ENCODE measurements around the gene PRR14L.

The PRR14L gene

GRCh38 chr22:31757265-31757664 is 7.3 kb upstream of the PRR14L start:
- Histone ChIP-seq H3K9ac (peak overlapping the region in 3 of 11 experiments; percentile 21 to 36 (median 27); a peak in 4 of 22 replicates), H3K27me3 (no peaks in the 10 kb centered on the region), H3K36me3 (peaks cover 49 to 72% (median 57%) of the 10 kb centered on the region in 11 experiments), H3K9me3 (replicated peaks in 1 of 11) (no peaks in the 10 kb centered on the region), H3K4me2 (no peak overlapping the region), H3K4me3 (no peak overlapping the region), H4K20me1 (peaks cover 0 to 13% (median 0%) of the 10 kb centered on the region in 11 experiments; a peak in 5 of 22 replicates), H3K4me1 (peaks cover 25 to 41% (median 26%) of the 10 kb centered on the region in 10 experiments), H3K27ac (no peak overlapping the region)
- no peak for TF ChIP-seq Cebpa-rat (IDR thresholded peaks at IDR 0.05)

GRCh38 chr22:31754813-31755212 is 4.9 kb upstream of the PRR14L start:
- H3K9me3 ChIP-seq (replicated peaks in 1 of 11), result no peaks in the 10 kb centered on the region
- no peak for TF ChIP-seq Cebpa-rat (IDR thresholded peaks at IDR 0.05)
- H4K20me1 ChIP-seq, result peaks cover 0 to 13% (median 0%) of the 10 kb centered on the region in 11 experiments; a peak in 4 of 22 replicates
- H3K27ac ChIP-seq, result peak overlapping the region in 10 of 11 experiments; percentile 87 to 98 (median 95); a peak in 20 of 22 replicates
- H3K27me3 ChIP-seq, result no peaks in the 10 kb centered on the region
- H3K4me1 ChIP-seq, result peaks cover 42 to 61% (median 46%) of the 10 kb centered on the region in 10 experiments
- H3K9ac ChIP-seq, result peak overlapping the region; percentile 84 to 95 (median 91)
- peak overlapping the region; percentile 82 to 97 (median 88) for H3K4me3 ChIP-seq
- H3K36me3 ChIP-seq, result peaks cover 25 to 48% (median 36%) of the 10 kb centered on the region in 11 experiments
- peak overlapping the region; percentile 71 to 98 (median 86) for H3K4me2 ChIP-seq

GRCh38 chr22:31753634-31754501 is 3.9 kb upstream of the PRR14L start, which contains the start of gene DEPDC5:
DEPDC5 (plus strand) TSS chr22:31754019; CDS start chr22:31754922, 903 bp downstream.
- H3K4me1 ChIP-seq, result peaks cover 44 to 62% (median 47%) of the 10 kb centered on the region in 10 experiments
- no peak for TF ChIP-seq Cebpa-rat (IDR thresholded peaks at IDR 0.05)
- peak within 1 kb of the TSS; percentile 84 to 98 (median 93) for H3K4me2 ChIP-seq
- no peaks in the 10 kb centered on the region for H3K27me3 ChIP-seq
- no peaks in the 10 kb centered on the region for H3K9me3 ChIP-seq (replicated peaks in 1 of 11)
- H3K36me3 ChIP-seq, result peaks cover 16 to 38% (median 26%) of the 10 kb centered on the region in 11 experiments
- peak within 1 kb of the TSS; percentile 82 to 97 (median 88) for H3K4me3 ChIP-seq
- peak within 1 kb of the TSS; percentile 87 to 98 (median 95) for H3K27ac ChIP-seq
- peaks cover 0 to 9% (median 0%) of the 10 kb centered on the region in 11 experiments; a peak in 5 of 22 replicates for H4K20me1 ChIP-seq
- peak within 1 kb of the TSS; percentile 84 to 95 (median 91) for H3K9ac ChIP-seq

DNA sequence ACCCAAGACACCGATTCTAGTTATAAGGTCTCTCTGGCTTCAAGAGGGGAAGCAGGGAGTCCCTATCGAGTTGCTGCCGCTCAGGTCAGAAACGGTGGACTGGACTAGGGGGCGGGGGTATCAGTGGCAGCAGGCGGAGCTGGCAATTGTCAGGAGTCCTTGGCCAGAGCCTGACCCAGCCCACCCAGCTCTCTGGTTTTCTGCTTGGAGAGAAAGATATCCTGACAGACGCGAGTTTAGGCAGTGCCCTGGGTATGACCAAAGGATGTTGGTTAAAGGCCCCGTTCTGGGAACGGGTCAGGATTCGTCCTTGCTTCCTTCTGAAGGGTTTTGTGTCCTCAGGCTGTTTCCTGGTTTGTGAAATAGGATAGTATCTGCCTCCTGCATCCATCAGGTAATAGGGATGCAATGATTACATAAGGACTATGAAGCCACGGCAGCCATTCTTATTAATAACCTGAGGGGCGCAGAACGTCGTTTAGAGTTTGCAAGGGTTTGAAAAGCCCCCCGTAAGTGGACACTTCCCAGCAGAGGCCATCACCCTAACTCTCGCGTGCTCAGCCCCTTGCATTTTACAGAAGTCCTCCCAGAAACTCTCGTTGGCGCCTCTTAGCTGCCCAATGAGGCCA is 3.2 kb upstream of the PRR14L start:
- Histone ChIP-seq H3K9ac (peak overlapping the region; percentile 84 to 95 (median 91)), H3K27me3 (no peaks in the 10 kb centered on the region), H3K36me3 (peaks cover 8 to 31% (median 19%) of the 10 kb centered on the region in 11 experiments), H3K27ac (peak overlapping the region; percentile 87 to 98 (median 95)), H3K9me3 (replicated peaks in 1 of 11) (no peaks in the 10 kb centered on the region), H3K4me2 (peak overlapping the region; percentile 84 to 98 (median 93)), H3K4me3 (peak overlapping the region; percentile 82 to 97 (median 88)), H4K20me1 (peaks cover 0 to 6% (median under 1%) of the 10 kb centered on the region in 11 experiments; a peak in 7 of 22 replicates), H3K4me1 (peaks cover 52 to 69% (median 54%) of the 10 kb centered on the region in 10 experiments)
- no peak for TF ChIP-seq Cebpa-rat (IDR thresholded peaks at IDR 0.05)

- Histone ChIP-seq H3K4me2 (peak overlapping the region; percentile 84 to 98 (median 93)), H3K27me3 (no peaks in the 10 kb centered on the region), H3K36me3 (peaks cover 5 to 30% (median 18%) of the 10 kb centered on the region in 11 experiments; a peak in 19 of 22 replicates), H3K9me3 (replicated peaks in 1 of 11) (no peaks in the 10 kb centered on the region), H3K4me3 (peak overlapping the region in 9 of 10 experiments; percentile 82 to 97 (median 88); a peak in 15 of 20 replicates), H3K9ac (peak overlapping the region; percentile 84 to 95 (median 91)), H4K20me1 (peaks cover 0 to 12% (median 3%) of the 10 kb centered on the region in 11 experiments; a peak in 8 of 22 replicates), H3K4me1 (peaks cover 57 to 76% (median 61%) of the 10 kb centered on the region in 10 experiments), H3K27ac (peak overlapping the region; percentile 87 to 98 (median 95); a peak in 21 of 22 replicates)
- no peak for TF ChIP-seq Cebpa-rat (IDR thresholded peaks at IDR 0.05)
Measured at GRCh38 chr22:31752096-31752847, 2.3 kb upstream of the PRR14L start.

DNA sequence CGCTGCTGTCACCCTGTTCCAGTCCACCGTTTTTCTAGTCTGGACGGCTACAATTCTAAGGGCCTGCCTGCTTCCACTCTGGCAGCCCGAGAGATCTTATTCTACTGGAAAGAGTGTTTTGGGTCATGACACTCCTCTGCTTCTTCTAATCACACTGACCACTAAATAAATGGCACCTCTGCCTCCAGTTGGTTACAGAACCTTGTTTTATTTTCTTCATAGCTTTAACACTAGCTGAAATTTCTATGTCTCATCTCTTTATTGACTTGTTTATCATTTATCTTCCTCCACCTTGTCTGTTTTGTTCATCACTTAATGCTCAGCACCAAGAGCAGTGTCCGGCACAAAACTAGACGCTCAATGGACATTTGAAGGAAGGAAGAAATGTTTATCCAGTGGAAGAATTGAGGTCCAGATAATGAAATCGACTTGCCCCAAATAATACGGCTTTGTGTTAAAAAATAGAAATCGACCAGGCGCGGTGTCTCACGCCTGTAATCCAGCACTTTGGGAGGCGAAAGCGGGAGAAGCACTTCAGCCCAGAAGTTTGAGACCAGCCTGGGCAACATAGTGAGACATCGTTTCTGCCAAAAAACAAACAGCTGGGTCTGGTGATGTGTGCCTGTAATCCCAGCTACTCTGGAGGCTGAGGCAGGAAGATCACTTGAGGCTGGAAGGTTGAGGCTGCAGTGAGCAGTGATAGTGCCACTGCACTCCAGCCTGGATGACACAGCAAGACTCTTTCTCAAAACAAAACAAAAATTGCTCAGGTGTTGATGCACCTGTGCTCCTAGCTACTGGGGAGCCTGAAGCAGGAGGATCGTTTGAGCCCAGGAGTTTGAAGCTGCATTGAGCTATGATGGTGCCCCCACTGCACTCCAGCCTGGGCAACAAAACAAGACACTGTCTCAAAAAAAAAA is 693 bp upstream of the PRR14L start:
- Histone ChIP-seq H4K20me1 (peaks cover 0 to 23% (median 7%) of the 10 kb centered on the region in 11 experiments; a peak in 12 of 22 replicates), H3K9ac (peak overlapping the region; percentile 95 to 99 (median 97)), H3K4me1 (peaks cover 59 to 69% (median 61%) of the 10 kb centered on the region in 10 experiments), H3K27me3 (no peaks in the 10 kb centered on the region), H3K27ac (peak overlapping the region; percentile 88 to 99 (median 96)), H3K4me2 (peak overlapping the region; percentile 71 to 96 (median 87)), H3K9me3 (replicated peaks in 1 of 11) (no peaks in the 10 kb centered on the region), H3K36me3 (peaks cover 10 to 30% (median 22%) of the 10 kb centered on the region in 11 experiments; a peak in 19 of 22 replicates), H3K4me3 (peak overlapping the region; percentile 79 to 99 (median 88); a peak in 18 of 20 replicates)
- TF ChIP-seq Cebpa-rat (IDR thresholded peaks at IDR 0.05), result no peak

DNA sequence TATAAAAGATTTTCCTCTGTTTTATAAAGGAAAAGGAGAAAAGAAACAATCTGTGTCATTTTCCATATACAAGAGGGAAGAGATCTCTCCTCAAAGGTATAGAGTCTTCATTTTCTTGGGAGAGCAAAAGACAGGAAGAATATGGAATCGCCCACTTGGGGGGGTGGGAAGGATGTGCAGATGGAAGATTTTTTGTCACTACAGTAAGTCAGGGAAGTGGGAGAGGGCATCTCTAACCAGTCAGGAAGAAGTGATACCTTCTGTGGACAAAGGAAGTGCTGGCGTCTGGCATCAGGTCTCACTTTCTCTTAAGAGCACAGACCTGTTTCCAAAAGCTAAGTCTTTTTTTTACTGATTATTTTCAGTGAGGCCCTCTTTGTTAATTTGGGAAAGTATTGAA is 1.4 kb downstream of the PRR14L start:
- peaks cover 0 to 44% (median 27%) of the 10 kb centered on the region in 11 experiments; a peak in 14 of 22 replicates for H4K20me1 ChIP-seq
- no peaks in the 10 kb centered on the region for H3K9me3 ChIP-seq (replicated peaks in 1 of 11)
- peak overlapping the region; percentile 85 to 98 (median 92) for H3K4me2 ChIP-seq
- no peak for TF ChIP-seq Cebpa-rat (IDR thresholded peaks at IDR 0.05)
- no peaks in the 10 kb centered on the region for H3K27me3 ChIP-seq
- peaks cover 23 to 46% (median 37%) of the 10 kb centered on the region in 11 experiments; a peak in 21 of 22 replicates for H3K36me3 ChIP-seq
- peak overlapping the region; percentile 95 to 99 (median 97) for H3K9ac ChIP-seq
- peak overlapping the region in 10 of 11 experiments; percentile 88 to 99 (median 96); a peak in 20 of 22 replicates for H3K27ac ChIP-seq
- peak overlapping the region; percentile 79 to 99 (median 88) for H3K4me3 ChIP-seq
- H3K4me1 ChIP-seq, result peaks cover 45 to 55% (median 47%) of the 10 kb centered on the region in 10 experiments

Data from BLaER1 treated with 17β-estradiol and CSF1 and Interleukin-3, amounts not matched to agents 10 nM and 100 nM (cell line).